IMR-90 (cell line): ENCODE measurements around the gene SEMA6A. TPM values are rescaled to one million over a fixed set of nuclear protein-coding genes. Genes with fewer than 3 reads are reported as not detected.

Experiments
- ATAC-seq: fragments of 200-7000 bp; cut with Tn5 transposase; 2 replicates; pipeline ENCODE4 v1.9.1; 2020; ENCODE audit warnings: low read depth, mild to moderate bottlenecking, moderate library complexity
- BruUV-seq: library from RNA; stranded (reverse); fragments of 400-500 nt; replicated peaks from 2 replicates; lab custom pipeline; 2021; lab: Mats Ljungman, UMichigan
- CTCF ChIA-PET: fragments of 300-600 bp; formaldehyde crosslinking; extraction: SDS; loops from one replicate; lab custom pipeline; 2021; ENCODE audit warnings: antibody characterized with exemption; lab: Yijun Ruan, JAX
- POLR2A ChIA-PET: fragments of 300-600 bp; sonication (Branson Sonifier 250); formaldehyde crosslinking; loops from one replicate; lab custom pipeline; 2022; ENCODE audit warnings: antibody characterized with exemption; ENCODE audit not compliant: unreplicated experiment; lab: Charles Lee
- DNase-seq: peaks from one replicate; pipeline ENCODE4 v3.0.0; 2013
- H2AFZ ChIP-seq: replicated peaks from 2 replicates; pipeline ENCODE3; 2013; ENCODE audit warnings: low read length, mild to moderate bottlenecking; ENCODE audit not compliant: poor library complexity
- H2AK5ac ChIP-seq: 2 replicates; pipeline ENCODE4 v1.6.1; 2013; ENCODE audit warnings: low read depth, low read length, inconsistent platforms
- H2AK9ac ChIP-seq: replicated peaks from 2 replicates; pipeline ENCODE3; 2013; ENCODE audit warnings: mild to moderate bottlenecking, low read depth, low read length, moderate library complexity; ENCODE audit not compliant: poor library complexity
- H2BK120ac ChIP-seq: 2 replicates; pipeline ENCODE4 v1.6.1; 2013; ENCODE audit warnings: low read depth, low read length, inconsistent platforms
- H2BK15ac ChIP-seq: 3 replicates; pipeline ENCODE4 v1.6.1; 2013; ENCODE audit warnings: low read depth, low read length, inconsistent platforms
- H2BK20ac ChIP-seq: 2 replicates; pipeline ENCODE4 v1.6.1; 2013; ENCODE audit warnings: low read depth, mild to moderate bottlenecking, inconsistent platforms, low read length, moderate library complexity
- H2BK5ac ChIP-seq: 2 replicates; pipeline ENCODE4 v1.6.1; 2013; ENCODE audit warnings: mild to moderate bottlenecking, low read depth, low read length, inconsistent platforms; ENCODE audit not compliant: poor library complexity, severe bottlenecking
- H3K14ac ChIP-seq: replicated peaks from 2 replicates; pipeline ENCODE4 v1.6.1; 2013; ENCODE audit warnings: low read depth, low read length, inconsistent platforms
- H3K18ac ChIP-seq: 2 replicates; pipeline ENCODE4 v1.6.1; 2013; ENCODE audit warnings: low read depth, low read length, control low read depth
- H3K23ac ChIP-seq: 2 replicates; pipeline ENCODE4 v1.6.1; 2013; ENCODE audit warnings: low read depth, low read length, inconsistent platforms
- H3K27ac ChIP-seq: 2 replicates; pipeline ENCODE4 v1.5.1; 2013; ENCODE audit warnings: mild to moderate bottlenecking, control low read depth, low read length; ENCODE audit not compliant: insufficient read depth
- H3K27me3 ChIP-seq: 2 replicates; pipeline ENCODE4 v1.6.1; 2013; ENCODE audit warnings: low read length; ENCODE audit not compliant: control insufficient read depth, insufficient read depth
- H3K36me3 ChIP-seq: 2 replicates; pipeline ENCODE4 v1.6.1; 2013; ENCODE audit warnings: low read length, mixed read lengths; ENCODE audit not compliant: control insufficient read depth, insufficient read depth
- H3K4ac ChIP-seq: 2 replicates; pipeline ENCODE4 v1.6.1; 2013; ENCODE audit warnings: low read depth, low read length, inconsistent platforms
- H3K4me1 ChIP-seq: 2 replicates; pipeline ENCODE4 v1.6.1; 2013; ENCODE audit warnings: low read length, mixed read lengths; ENCODE audit not compliant: control insufficient read depth, insufficient read depth
- H3K4me2 ChIP-seq: 2 replicates; pipeline ENCODE4 v1.6.1; 2013; ENCODE audit warnings: low read depth, mild to moderate bottlenecking, control low read depth, low read length, moderate library complexity
- H3K4me3 ChIP-seq: 2 replicates; pipeline ENCODE4 v1.5.1; 2013; ENCODE audit warnings: low read depth, mild to moderate bottlenecking, control low read depth, low read length, moderate library complexity; ENCODE audit not compliant: insufficient read depth
- H3K56ac ChIP-seq: 2 replicates; pipeline ENCODE4 v1.6.1; 2013; ENCODE audit warnings: low read length, inconsistent platforms; ENCODE audit not compliant: insufficient read depth; ENCODE audit errors: extremely low read depth
- H3K79me1 ChIP-seq, 2 experiments: 2 replicates each; pipeline ENCODE4 v1.6.1; 2013; ENCODE audit warnings: low read length in 2 of 2, inconsistent platforms in 1 of 2, low read depth in 1 of 2
- H3K9ac ChIP-seq: 2 replicates; pipeline ENCODE4 v1.6.1; 2013; ENCODE audit warnings: low read depth, low read length, control low read depth
- H3K9me1 ChIP-seq: 2 replicates; pipeline ENCODE4 v1.6.1; 2013; ENCODE audit warnings: low read length, inconsistent platforms; ENCODE audit not compliant: insufficient read depth
- H3K9me3 ChIP-seq: 2 replicates; pipeline ENCODE4 v1.6.1; 2013; ENCODE audit warnings: low read length; ENCODE audit not compliant: control insufficient read depth, insufficient read depth
- H4K20me1 ChIP-seq: 2 replicates; pipeline ENCODE4 v1.6.1; 2013; ENCODE audit warnings: low read length, inconsistent platforms; ENCODE audit not compliant: insufficient read depth
- H4K5ac ChIP-seq: 2 replicates; pipeline ENCODE4 v1.6.1; 2013; ENCODE audit warnings: mild to moderate bottlenecking, low read depth, low read length, control low read depth
- H4K8ac ChIP-seq, 2 experiments: 2 replicates each; pipeline ENCODE4 v1.6.1; 2013; ENCODE audit warnings: low read depth in 2 of 2, low read length in 2 of 2, control low read depth in 1 of 2, inconsistent platforms in 1 of 2
- H4K91ac ChIP-seq: 2 replicates; pipeline ENCODE4 v1.6.1; 2013; ENCODE audit warnings: low read depth, low read length, inconsistent platforms; ENCODE audit not compliant: insufficient read depth
- BHLHE40 ChIP-seq: fragments of 150-350 bp; IDR thresholded peaks from 2 replicates; pipeline ENCODE4 v1.6.1; 2016; ENCODE audit warnings: mild to moderate bottlenecking, low read depth, low read length
- CEBPB ChIP-seq: IDR thresholded peaks from 2 replicates; pipeline ENCODE4 v1.6.1; 2012; ENCODE audit warnings: low read depth, low read length, improper control_type of control experiment
- CHD1 ChIP-seq: IDR thresholded peaks from 2 replicates; pipeline ENCODE4 v1.6.1; 2012; ENCODE audit warnings: low read depth, low read length, improper control_type of control experiment
- FOS ChIP-seq: fragments of 150-350 bp; IDR thresholded peaks from 2 replicates; pipeline ENCODE4 v1.6.1; 2016; ENCODE audit warnings: low read depth, low read length
- MAFK ChIP-seq: IDR thresholded peaks from 2 replicates; pipeline ENCODE4 v1.6.1; 2012; ENCODE audit warnings: low read depth, low read length, improper control_type of control experiment
- MAZ ChIP-seq: IDR thresholded peaks from 2 replicates; pipeline ENCODE4 v1.6.1; 2012; ENCODE audit warnings: low read depth, mild to moderate bottlenecking, low read length, improper control_type of control experiment, moderate library complexity, borderline replicate concordance
- MXI1 ChIP-seq: IDR thresholded peaks from 2 replicates; pipeline ENCODE4 v1.6.1; 2012; ENCODE audit warnings: low read depth, mild to moderate bottlenecking, low read length, moderate library complexity, borderline replicate concordance
- NFE2L2 ChIP-seq: fragments of 150-350 bp; IDR thresholded peaks from 2 replicates; pipeline ENCODE4 v1.6.1; 2016; ENCODE audit warnings: low read depth, mild to moderate bottlenecking, low read length
- POLR2A ChIP-seq: IDR thresholded peaks from 2 replicates; pipeline ENCODE4 v1.6.1; 2012; ENCODE audit warnings: mild to moderate bottlenecking, low read depth, low read length
- RAD21 ChIP-seq: IDR thresholded peaks from 2 replicates; pipeline ENCODE4 v1.6.1; 2012; ENCODE audit warnings: low read length, improper control_type of control experiment
- RCOR1 ChIP-seq: IDR thresholded peaks from 2 replicates; pipeline ENCODE4 v1.6.1; 2012; ENCODE audit warnings: mild to moderate bottlenecking, low read length, improper control_type of control experiment; ENCODE audit not compliant: insufficient replicate concordance
- RFX5 ChIP-seq: IDR thresholded peaks from 2 replicates; pipeline ENCODE4 v1.8.0; 2012; ENCODE audit warnings: low read depth, mild to moderate bottlenecking, low read length, moderate library complexity
- SMC3 ChIP-seq: fragments of 150-350 bp; IDR thresholded peaks from 2 replicates; pipeline ENCODE4 v1.6.1; 2016; ENCODE audit warnings: low read depth, mild to moderate bottlenecking, antibody characterized with exemption, low read length, moderate library complexity
- WGBS, 2 experiments: methylation state at CpG; one replicate each; pipeline versions ENCODE4 v1.1.5 to v1.1.7; 2013; ENCODE audit warnings: missing lambda C conversion rate in 2 of 2; ENCODE audit not compliant: insufficient read length in 1 of 2; ENCODE audit errors: extremely low coverage in 2 of 2; 5-methylcytosine and 5-hydroxymethylcytosine counted together
- dilution Hi-C: fragments of 300-500 bp; cut with HindIII; formaldehyde crosslinking; loops from one replicate; pipeline ENCODE4 v1.14.3; 2018; ENCODE audit warnings: low sequenced_read_pairs; ENCODE audit not compliant: unreplicated experiment
- in situ Hi-C: fragments of 300-500 bp; cut with MboI; formaldehyde crosslinking; loops from 3 replicates; pipeline ENCODE4 v1.14.3; 2019; ENCODE audit warnings: low sequenced_read_pairs, inconsistent platforms, mixed read lengths
- intact Hi-C: fragments of 100-400 bp; cut with micrococcal nuclease; formaldehyde crosslinking; loops from 2 replicates; pipeline ENCODE4 v1.10.0; 2022
- polyA plus RNA-seq, 3 experiments: library from polyadenylated mRNA; depleted of rRNA; stranded (reverse); fragments of >200 nt; gene quantifications; 2 replicates each; pipeline ENCODE4 v1.2.3, GENCODE V29; 2012; ENCODE audit warnings: low replicate concordance in 1 of 3
- total RNA-seq: library from RNA; depleted of rRNA; stranded (reverse); fragments of >200 nt; gene quantifications from 2 replicates; pipeline ENCODE4 v1.2.3, GENCODE V29; 2012
- TF ChIP-seq, protein P1 (sequence below): fragments of 150-350 bp; IDR thresholded peaks from 2 replicates; pipeline ENCODE4 v1.6.1; 2017; ENCODE audit warnings: mild to moderate bottlenecking, antibody characterized with exemption, low read length, low read depth
- TF ChIP-seq, protein P2 (sequence below): fragments of 150-350 bp; IDR thresholded peaks from 2 replicates; pipeline ENCODE4 v1.6.1; 2016; ENCODE audit warnings: low read depth, mild to moderate bottlenecking, low read length, moderate library complexity, borderline replicate concordance
- TF ChIP-seq, protein P3 (sequence below): conservative IDR thresholded peaks from 2 replicates; pipeline ENCODE4 v1.5.1; 2012; ENCODE audit warnings: mild to moderate bottlenecking, low read depth, low read length, improper control_type of control experiment

SEMA6A gene
- total and polyA plus RNA-seq, 2 of the 4 experiments (the other 2 are of a cell fraction) = 0.27 to 0.36 TPM

DNA sequence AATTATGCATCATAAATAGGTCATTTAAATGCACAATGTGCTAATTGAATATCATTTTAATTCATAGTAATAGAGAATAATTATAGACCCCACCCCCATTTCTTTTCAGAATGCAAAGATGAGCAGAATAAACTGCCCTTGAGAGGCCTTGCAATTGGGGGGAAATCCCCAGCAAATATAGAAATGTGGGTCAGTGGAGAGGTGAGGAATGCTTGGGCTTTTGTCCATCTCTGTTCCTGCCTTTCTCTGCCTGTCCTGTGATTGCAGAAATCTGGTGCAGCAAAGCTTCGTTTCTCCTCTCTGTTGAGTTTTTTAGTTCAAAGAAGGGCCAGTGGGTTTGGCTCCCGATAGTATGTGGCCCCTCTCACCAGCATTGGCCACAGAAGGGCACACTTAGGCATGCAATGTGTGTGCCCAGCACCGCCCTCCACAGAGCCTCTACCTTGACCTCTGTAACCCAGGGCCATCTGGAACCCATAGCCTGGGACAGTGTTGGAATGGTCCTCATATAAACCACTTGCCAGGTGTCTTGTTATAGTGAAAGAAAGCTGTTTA is 164.2 kb downstream of the SEMA6A start:
- Histone ChIP-seq H3K9me1 (no peaks in the 10 kb centered on the region), H2BK20ac (no peak overlapping the region), H2BK120ac (no peak overlapping the region), H3K4me2 (no peak overlapping the region), H2BK5ac (no peak overlapping the region), H3K18ac (no peak overlapping the region), H2BK15ac (no peak overlapping the region), H3K4me1 (no peaks in the 10 kb centered on the region), H3K4me3 (no peak overlapping the region), H3K56ac (no peak overlapping the region), H3K9me3 (no peaks in the 10 kb centered on the region), H4K8ac (no peak overlapping the region), H3K4ac (no peak overlapping the region), H2AK5ac (no peak overlapping the region), H3K27ac (no peak overlapping the region), H3K14ac (no peak overlapping the region), H4K5ac (no peak overlapping the region), H4K91ac (no peak overlapping the region), H3K9ac (no peak overlapping the region), H3K79me1 (no peaks in the 10 kb centered on the region), H2AK9ac (no peak overlapping the region), H2AFZ (no peak overlapping the region), H3K27me3 (no peaks in the 10 kb centered on the region), H3K23ac (no peak overlapping the region), H4K20me1 (no peaks in the 10 kb centered on the region), H3K36me3 (no peaks in the 10 kb centered on the region)
- ATAC-seq = no peak
- in situ Hi-C loops (no loop called here), dilution Hi-C loops (no loop called here), intact Hi-C loops (no loop called here)
- TF ChIP-seq NFE2L2 (no peak), POLR2A (no peak), RAD21 (no peak), RCOR1 (no peak), MAZ (no peak), CEBPB (no peak), RFX5 (no peak), MXI1 (no peak), CHD1 (no peak), SMC3 (no peak), FOS (no peak), MAFK (no peak), BHLHE40 (no peak)
- TF ChIP-seq, protein P1, sequence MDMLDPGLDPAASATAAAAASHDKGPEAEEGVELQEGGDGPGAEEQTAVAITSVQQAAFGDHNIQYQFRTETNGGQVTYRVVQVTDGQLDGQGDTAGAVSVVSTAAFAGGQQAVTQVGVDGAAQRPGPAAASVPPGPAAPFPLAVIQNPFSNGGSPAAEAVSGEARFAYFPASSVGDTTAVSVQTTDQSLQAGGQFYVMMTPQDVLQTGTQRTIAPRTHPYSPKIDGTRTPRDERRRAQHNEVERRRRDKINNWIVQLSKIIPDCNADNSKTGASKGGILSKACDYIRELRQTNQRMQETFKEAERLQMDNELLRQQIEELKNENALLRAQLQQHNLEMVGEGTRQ = no peak
- TF ChIP-seq, protein P2, sequence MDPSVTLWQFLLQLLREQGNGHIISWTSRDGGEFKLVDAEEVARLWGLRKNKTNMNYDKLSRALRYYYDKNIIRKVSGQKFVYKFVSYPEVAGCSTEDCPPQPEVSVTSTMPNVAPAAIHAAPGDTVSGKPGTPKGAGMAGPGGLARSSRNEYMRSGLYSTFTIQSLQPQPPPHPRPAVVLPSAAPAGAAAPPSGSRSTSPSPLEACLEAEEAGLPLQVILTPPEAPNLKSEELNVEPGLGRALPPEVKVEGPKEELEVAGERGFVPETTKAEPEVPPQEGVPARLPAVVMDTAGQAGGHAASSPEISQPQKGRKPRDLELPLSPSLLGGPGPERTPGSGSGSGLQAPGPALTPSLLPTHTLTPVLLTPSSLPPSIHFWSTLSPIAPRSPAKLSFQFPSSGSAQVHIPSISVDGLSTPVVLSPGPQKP = no peak
- TF ChIP-seq, protein P3, sequence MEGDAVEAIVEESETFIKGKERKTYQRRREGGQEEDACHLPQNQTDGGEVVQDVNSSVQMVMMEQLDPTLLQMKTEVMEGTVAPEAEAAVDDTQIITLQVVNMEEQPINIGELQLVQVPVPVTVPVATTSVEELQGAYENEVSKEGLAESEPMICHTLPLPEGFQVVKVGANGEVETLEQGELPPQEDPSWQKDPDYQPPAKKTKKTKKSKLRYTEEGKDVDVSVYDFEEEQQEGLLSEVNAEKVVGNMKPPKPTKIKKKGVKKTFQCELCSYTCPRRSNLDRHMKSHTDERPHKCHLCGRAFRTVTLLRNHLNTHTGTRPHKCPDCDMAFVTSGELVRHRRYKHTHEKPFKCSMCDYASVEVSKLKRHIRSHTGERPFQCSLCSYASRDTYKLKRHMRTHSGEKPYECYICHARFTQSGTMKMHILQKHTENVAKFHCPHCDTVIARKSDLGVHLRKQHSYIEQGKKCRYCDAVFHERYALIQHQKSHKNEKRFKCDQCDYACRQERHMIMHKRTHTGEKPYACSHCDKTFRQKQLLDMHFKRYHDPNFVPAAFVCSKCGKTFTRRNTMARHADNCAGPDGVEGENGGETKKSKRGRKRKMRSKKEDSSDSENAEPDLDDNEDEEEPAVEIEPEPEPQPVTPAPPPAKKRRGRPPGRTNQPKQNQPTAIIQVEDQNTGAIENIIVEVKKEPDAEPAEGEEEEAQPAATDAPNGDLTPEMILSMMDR = no peak
- DNase-seq = peak; percentile 5
- no TSS peak for BruUV-seq
- no CpG with 5 or more reads among the region's 3 CpGs for WGBS, 2 experiments
- ChIA-PET POLR2A (no interaction called here), CTCF (no interaction called here)
